Neural progenitor cell (in vitro differentiated cells): Measurements from ENCODE around the gene RNF13.

Source experiments
- EZH2 ChIP-seq: fragments of 200-600 bp; sonication (generic); IDR thresholded peaks from 2 replicates; pipeline ENCODE4 v1.6.1; 2017; ENCODE audit warnings: antibody characterized with exemption, mild to moderate bottlenecking, moderate library complexity
- EZH2phosphoT487 ChIP-seq: fragments of 200-600 bp; sonication (generic); IDR thresholded peaks from 2 replicates; pipeline ENCODE4 v1.6.1; 2017; ENCODE audit warnings: antibody characterized with exemption
- TF ChIP-seq, protein P1 (sequence below): fragments of 200-600 bp; sonication (generic); IDR thresholded peaks from 2 replicates; pipeline ENCODE4 v1.5.1; 2017; ENCODE audit warnings: antibody characterized with exemption, mild to moderate bottlenecking

DNA sequence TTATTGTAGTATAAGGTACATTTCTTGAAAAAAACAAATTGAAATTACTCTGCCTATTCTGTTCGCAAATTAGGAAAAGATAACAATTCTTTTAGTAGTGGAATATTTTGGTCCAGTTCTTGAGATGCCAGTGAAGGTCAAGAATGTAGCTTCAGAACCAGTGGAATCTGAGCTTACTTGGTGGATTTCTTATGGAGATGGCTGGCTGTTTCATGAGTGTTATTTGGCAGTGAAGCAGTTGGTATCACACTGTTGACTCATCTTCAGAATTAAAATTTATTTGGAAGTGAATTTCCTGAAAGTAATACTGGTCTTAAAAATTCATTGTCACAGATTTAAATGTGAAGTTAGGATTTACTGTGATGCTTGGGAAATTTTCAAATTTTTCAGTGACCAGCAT lies 19.1 kb downstream of the RNF13 start:
- TF ChIP-seq, protein P1, sequence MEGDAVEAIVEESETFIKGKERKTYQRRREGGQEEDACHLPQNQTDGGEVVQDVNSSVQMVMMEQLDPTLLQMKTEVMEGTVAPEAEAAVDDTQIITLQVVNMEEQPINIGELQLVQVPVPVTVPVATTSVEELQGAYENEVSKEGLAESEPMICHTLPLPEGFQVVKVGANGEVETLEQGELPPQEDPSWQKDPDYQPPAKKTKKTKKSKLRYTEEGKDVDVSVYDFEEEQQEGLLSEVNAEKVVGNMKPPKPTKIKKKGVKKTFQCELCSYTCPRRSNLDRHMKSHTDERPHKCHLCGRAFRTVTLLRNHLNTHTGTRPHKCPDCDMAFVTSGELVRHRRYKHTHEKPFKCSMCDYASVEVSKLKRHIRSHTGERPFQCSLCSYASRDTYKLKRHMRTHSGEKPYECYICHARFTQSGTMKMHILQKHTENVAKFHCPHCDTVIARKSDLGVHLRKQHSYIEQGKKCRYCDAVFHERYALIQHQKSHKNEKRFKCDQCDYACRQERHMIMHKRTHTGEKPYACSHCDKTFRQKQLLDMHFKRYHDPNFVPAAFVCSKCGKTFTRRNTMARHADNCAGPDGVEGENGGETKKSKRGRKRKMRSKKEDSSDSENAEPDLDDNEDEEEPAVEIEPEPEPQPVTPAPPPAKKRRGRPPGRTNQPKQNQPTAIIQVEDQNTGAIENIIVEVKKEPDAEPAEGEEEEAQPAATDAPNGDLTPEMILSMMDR, result no peak
- TF ChIP-seq EZH2, result no peak
- no peak for TF ChIP-seq EZH2phosphoT487
